H1 (cell line): Measurements from ENCODE around the gene IL21R. TPM values are rescaled to one million over a fixed set of nuclear protein-coding genes. Genes with fewer than 3 reads are reported as not detected.

Experiments used
- CTCF ChIA-PET: fragments of 300-600 bp; sonication (Branson Sonifier 250); formaldehyde crosslinking; loops from one replicate; lab custom pipeline; 2021; ENCODE audit not compliant: partially characterized antibody; lab: Charles Lee
- POLR2A ChIA-PET: fragments of 300-600 bp; sonication (Branson Sonifier 250); formaldehyde crosslinking; loops from one replicate; lab custom pipeline; 2021; ENCODE audit warnings: inconsistent platforms; ENCODE audit not compliant: partially characterized antibody; lab: Charles Lee
- DNase-seq, 2 experiments: peaks; one replicate each; pipeline versions ENCODE4 v3.0.0 to v3.0.0-alpha.2; 2010 to 2022; ENCODE audit warnings: low spot score in 2 of 2, low read depth in 1 of 2, mixed read lengths in 1 of 2
- FAIRE-seq: peaks from 2 replicates; lab custom pipeline; 2011; peaks lifted over from hg19 to GRCh38; lab: Jason Lieb, UNC
- H2AFZ ChIP-seq: 2 replicates; pipeline ENCODE4 v1.8.1; 2012; ENCODE audit warnings: low read length, inconsistent platforms
- H2AK5ac ChIP-seq: 2 replicates; pipeline ENCODE4 v1.6.1; 2013; ENCODE audit warnings: low read depth, low read length
- H2BK120ac ChIP-seq: replicated peaks from 2 replicates; pipeline ENCODE3; 2013; ENCODE audit warnings: low read depth, low read length, inconsistent platforms
- H2BK12ac ChIP-seq: 2 replicates; pipeline ENCODE4 v1.6.1; 2013; ENCODE audit warnings: low read depth, low read length
- H2BK15ac ChIP-seq: 2 replicates; pipeline ENCODE4 v1.6.1; 2013; ENCODE audit warnings: low read length
- H2BK20ac ChIP-seq: 2 replicates; pipeline ENCODE4 v1.6.1; 2013; ENCODE audit warnings: low read length
- H2BK5ac ChIP-seq: 2 replicates; pipeline ENCODE4 v1.6.1; 2013; ENCODE audit warnings: low read depth, low read length
- H3K14ac ChIP-seq: 2 replicates; pipeline ENCODE4 v1.6.1; 2013; ENCODE audit warnings: inconsistent platforms; ENCODE audit not compliant: insufficient read length
- H3K18ac ChIP-seq: 2 replicates; pipeline ENCODE4 v1.6.1; 2013; ENCODE audit warnings: low read length; ENCODE audit errors: extremely low read depth
- H3K23ac ChIP-seq: 2 replicates; pipeline ENCODE4 v1.6.1; 2013; ENCODE audit warnings: inconsistent platforms; ENCODE audit not compliant: insufficient read length
- H3K23me2 ChIP-seq: 2 replicates; pipeline ENCODE4 v1.6.1; 2013; ENCODE audit warnings: low read depth, low read length
- H3K27ac ChIP-seq: 2 replicates; pipeline ENCODE4 v1.6.1; 2011; ENCODE audit warnings: low read depth, low read length, inconsistent platforms
- H3K27me3 ChIP-seq, 4 experiments: replicated peaks in 1 of 4; 1 replicate in 1 of 4; 2 replicates in 3 of 4; pipeline versions ENCODE4 v1.6.1 to v1.8.1; 2011 to 2013; ENCODE audit warnings: low read length in 3 of 4, mild to moderate bottlenecking in 3 of 4, inconsistent platforms in 2 of 4, mixed read lengths in 2 of 4, moderate library complexity in 1 of 4; ENCODE audit not compliant: control insufficient read depth in 3 of 4, insufficient read depth in 3 of 4; ENCODE audit errors: extremely low read depth in 1 of 4
- H3K36me3 ChIP-seq, 4 experiments: 2 replicates each; pipeline versions ENCODE4 v1.6.1 to v1.8.1; 2011 to 2013; ENCODE audit warnings: mild to moderate bottlenecking in 4 of 4, low read length in 3 of 4, moderate library complexity in 2 of 4, control low read depth in 1 of 4, inconsistent platforms in 1 of 4; ENCODE audit not compliant: insufficient read depth in 4 of 4, control insufficient read depth in 2 of 4
- H3K4ac ChIP-seq: replicated peaks from 2 replicates; pipeline ENCODE3; 2013; ENCODE audit warnings: low read length, low read depth, mixed read lengths, inconsistent platforms; ENCODE audit not compliant: insufficient read length
- H3K4me1 ChIP-seq, 4 experiments: replicated peaks in 1 of 4; 1 replicate in 1 of 4; 2 replicates in 3 of 4; pipeline versions ENCODE4 v1.6.1 to v1.8.1; 2011 to 2013; ENCODE audit warnings: low read length in 3 of 4, inconsistent platforms in 2 of 4, mixed read lengths in 1 of 4; ENCODE audit not compliant: insufficient read depth in 4 of 4, control insufficient read depth in 3 of 4
- H3K4me2 ChIP-seq, 2 experiments: 2 replicates each; pipeline versions ENCODE4 v1.6.1 to v1.8.1; 2011 to 2013; ENCODE audit warnings: low read depth in 2 of 2, low read length in 2 of 2, control low read depth in 1 of 2, inconsistent platforms in 1 of 2, mild to moderate bottlenecking in 1 of 2; ENCODE audit not compliant: insufficient read depth in 1 of 2
- H3K4me3 ChIP-seq, 4 experiments: fragments of 200-600, 300-600 bp in 1 of 4; sonication (generic), shearing (Covaris generic), sonication (Bioruptor Twin) in 1 of 4; 2 replicates each; pipeline versions ENCODE4 v1.5.1 to v1.8.1; 2011 to 2016; ENCODE audit warnings: low read length in 4 of 4, low read depth in 3 of 4, control low read depth in 2 of 4, inconsistent platforms in 2 of 4, mild to moderate bottlenecking in 2 of 4, mixed read lengths in 1 of 4, moderate library complexity in 1 of 4; ENCODE audit not compliant: insufficient read depth in 2 of 4; ENCODE audit errors: extremely low read depth in 1 of 4
- H3K56ac ChIP-seq: replicated peaks from 2 replicates; pipeline ENCODE3; 2013; ENCODE audit warnings: low read depth, mild to moderate bottlenecking, mixed read lengths, low read length, inconsistent platforms; ENCODE audit not compliant: insufficient read length
- H3K79me1 ChIP-seq: 2 replicates; pipeline ENCODE4 v1.6.1; 2013; ENCODE audit warnings: low read depth, low read length, control low read depth
- H3K79me2 ChIP-seq, 2 experiments: 2 replicates each; pipeline versions ENCODE4 v1.6.1 to v1.8.1; 2012 to 2013; ENCODE audit warnings: low read length in 2 of 2, mild to moderate bottlenecking in 2 of 2, inconsistent platforms in 1 of 2; ENCODE audit not compliant: insufficient read depth in 2 of 2, control insufficient read depth in 1 of 2
- H3K9ac ChIP-seq, 4 experiments: replicated peaks in 1 of 4; 1 replicate in 1 of 4; 2 replicates in 3 of 4; pipeline versions ENCODE4 v1.6.1 to v1.8.1; 2011 to 2013; ENCODE audit warnings: low read depth in 3 of 4, low read length in 3 of 4, control low read depth in 2 of 4, mild to moderate bottlenecking in 2 of 4, moderate library complexity in 2 of 4, inconsistent platforms in 1 of 4; ENCODE audit errors: extremely low read depth in 1 of 4
- H3K9me3 ChIP-seq, 2 experiments: 2 replicates each; pipeline versions ENCODE4 v1.6.1 to v1.8.1; 2012 to 2013; ENCODE audit warnings: mild to moderate bottlenecking in 2 of 2, moderate library complexity in 2 of 2, control low read depth in 1 of 2, inconsistent platforms in 1 of 2, low read depth in 1 of 2, low read length in 1 of 2, mixed read lengths in 1 of 2; ENCODE audit not compliant: insufficient read depth in 2 of 2
- H4K20me1 ChIP-seq, 2 experiments: replicated peaks in 1 of 2; 2 replicates each; pipeline versions ENCODE3 to v1.8.1; 2011 to 2013; ENCODE audit warnings: inconsistent platforms in 2 of 2, low read length in 2 of 2, mild to moderate bottlenecking in 1 of 2; ENCODE audit not compliant: insufficient read depth in 2 of 2, control insufficient read depth in 1 of 2
- H4K5ac ChIP-seq: 2 replicates; pipeline ENCODE4 v1.6.1; 2013; ENCODE audit warnings: low read length, low read depth, mixed read lengths, inconsistent platforms; ENCODE audit not compliant: insufficient read length
- H4K8ac ChIP-seq: 2 replicates; pipeline ENCODE4 v1.8.0; 2013; ENCODE audit warnings: mild to moderate bottlenecking, moderate library complexity, low read length, inconsistent platforms; ENCODE audit not compliant: insufficient read depth; ENCODE audit errors: extremely low read depth
- H4K91ac ChIP-seq: replicated peaks from 2 replicates; pipeline ENCODE3; 2013; ENCODE audit warnings: low read length, mixed read lengths, inconsistent platforms; ENCODE audit not compliant: insufficient read length
- ATF2 ChIP-seq: IDR thresholded peaks from 2 replicates; pipeline ENCODE4 v1.6.1; 2012; ENCODE audit warnings: low read length, inconsistent platforms
- BACH1 ChIP-seq: IDR thresholded peaks from 2 replicates; pipeline ENCODE4 v1.6.1; 2012; ENCODE audit warnings: low read length, improper control_type of control experiment
- CBX5 ChIP-seq: fragments of 300-800, 300-1000 bp; sonication (generic); IDR thresholded peaks from 2 replicates; pipeline ENCODE4 v1.7.1; 2016; ENCODE audit warnings: antibody characterized with exemption, low read length, low read depth
- HDAC2 ChIP-seq, 2 experiments: fragments of 300-600 bp in 1 of 2; sonication (generic) in 1 of 2; IDR thresholded peaks; 2 replicates each; pipeline ENCODE4 v1.6.1; 2011 to 2012; ENCODE audit warnings: low read depth in 2 of 2, low read length in 2 of 2, mild to moderate bottlenecking in 2 of 2, moderate library complexity in 2 of 2, borderline replicate concordance in 1 of 2, inconsistent platforms in 1 of 2
- HDAC6 ChIP-seq: IDR thresholded peaks from one replicate; pipeline ENCODE4 v1.7.1; 2012; ENCODE audit warnings: low read depth, mild to moderate bottlenecking, inconsistent platforms, low read length, moderate library complexity
- KDM4A ChIP-seq: IDR thresholded peaks from one replicate; pipeline ENCODE4 v1.7.1; 2012; ENCODE audit warnings: low read depth, mild to moderate bottlenecking, moderate library complexity, low read length, inconsistent platforms; ENCODE audit not compliant: severe bottlenecking
- MAX ChIP-seq: IDR thresholded peaks from 2 replicates; pipeline ENCODE4 v1.6.1; 2012; ENCODE audit warnings: inconsistent platforms
- NRF1 ChIP-seq: IDR thresholded peaks from 2 replicates; pipeline ENCODE4 v1.6.1; 2011; ENCODE audit warnings: mild to moderate bottlenecking, low read depth, low read length, improper control_type of control experiment
- RXRA ChIP-seq: IDR thresholded peaks from 2 replicates; pipeline ENCODE4 v1.6.1; 2011; ENCODE audit warnings: low read depth, mild to moderate bottlenecking, low read length, moderate library complexity; ENCODE audit not compliant: insufficient read depth
- SRF ChIP-seq: IDR thresholded peaks from 2 replicates; pipeline ENCODE4 v1.6.1; 2011; ENCODE audit warnings: mild to moderate bottlenecking, low read depth, low read length, moderate library complexity
- WGBS, 2 experiments: shearing (Covaris generic) in 1 of 2; methylation state at CpG; one replicate each; pipeline versions ENCODE4 v1.1.6 to v1.1.7; 2013 to 2015; ENCODE audit warnings: low lambda C conversion rate in 2 of 2, mixed read lengths in 2 of 2, inconsistent platforms in 1 of 2, low coverage in 1 of 2, missing lambda C conversion rate in 1 of 2; ENCODE audit not compliant: insufficient replicate concordance in 2 of 2, insufficient coverage in 1 of 2, insufficient read length in 1 of 2; ENCODE audit errors: extremely low coverage in 1 of 2, missing lambda C conversion rate in 1 of 2; 5-methylcytosine and 5-hydroxymethylcytosine counted together
- polyA plus RNA-seq, 7 experiments: library from polyadenylated mRNA; depleted of rRNA in 3 of 7; stranded (reverse) in 5 of 7; unstranded in 2 of 7; fragments of >200 nt in 5 of 7; fragments of 200-250 nt in 2 of 7; gene quantifications; 1 replicate in 5 of 7; 2 replicates in 1 of 7; 4 replicates in 1 of 7; pipeline versions ENCODE4 v1.2.1 to v1.2.3, GENCODE V29; 2011 to 2013; ENCODE audit warnings: missing spikeins in 2 of 7, mixed read lengths in 2 of 7
- total RNA-seq: library from RNA; stranded (reverse); fragmentation: NEBNext Ultra II Directional; extraction: Animal tissue kit (Norgen Biotek cat#: 25700); gene quantifications from 2 replicates; pipeline ENCODE4 v1.2.1, GENCODE V29; 2021

The IL21R gene
- total and polyA plus RNA-seq, 2 of the 8 experiments (the other 6 are each of a cell fraction or from before 2014, with no cell fraction given): 0.34 to 0.70 TPM

- WGBS, 2 experiments: 91% methylated on average over 9 of the region's 9 CpGs; no CpG with 5 or more reads in 1 of the 2 experiments
- Histone ChIP-seq H4K91ac (no peak overlapping the region), H4K20me1 (peaks cover 3% of the 10 kb centered on the region in 2 experiments), H3K79me2 (no peaks in the 10 kb centered on the region), H2BK12ac (no peak overlapping the region), H3K4me1 (no peaks in the 10 kb centered on the region), H4K8ac (no peak overlapping the region), H3K9me3 (no peaks in the 10 kb centered on the region), H2AK5ac (no peak overlapping the region), H3K9ac (no peak overlapping the region), H3K4ac (no peak overlapping the region), H3K27me3 (no peaks in the 10 kb centered on the region), H3K23ac (no peak overlapping the region), H4K5ac (no peak overlapping the region), H2BK20ac (no peak overlapping the region), H2BK5ac (no peak overlapping the region), H2BK15ac (no peak overlapping the region), H3K27ac (no peak overlapping the region), H3K23me2 (no peaks in the 10 kb centered on the region), H2BK120ac (no peak overlapping the region), H3K4me3 (no peak overlapping the region), H2AFZ (no peak overlapping the region), H3K56ac (no peak overlapping the region), H3K79me1 (no peaks in the 10 kb centered on the region), H3K14ac (no peak overlapping the region), H3K36me3 (peaks cover 28 to 74% (median 60%) of the 10 kb centered on the region in 4 experiments), H3K4me2 (no peak overlapping the region), H3K18ac (no peak overlapping the region)
- CTCF ChIA-PET: no interaction called here
- FAIRE-seq: no peak
- POLR2A ChIA-PET: no interaction called here
- DNase-seq: no peak
- TF ChIP-seq MAX (no peak), ATF2 (no peak), HDAC6 (no peak), CBX5 (no peak), NRF1 (no peak), KDM4A (no peak), SRF (no peak), RXRA (no peak), BACH1 (no peak), HDAC2 (IDR thresholded peaks at IDR 0.05; ENCODE audit: borderline replicate concordance in 1 of 2, low read depth in 2 of 2, low read length in 2 of 2) (no peak)
Observed at GRCh38 chr16:27476240-27476639, 74.3 kb downstream of the IL21R start.
